SKM-1 treated with dmso at 0.1 percent for 144 hours (cell line): ENCODE measurements around the gene COL17A1.

Experiments
- DNase-seq: peaks from one replicate; lab custom pipeline; 2025; ENCODE audit not compliant: unreplicated experiment; lab: John Stamatoyannopoulos, UW

COL17A1 gene

DNA sequence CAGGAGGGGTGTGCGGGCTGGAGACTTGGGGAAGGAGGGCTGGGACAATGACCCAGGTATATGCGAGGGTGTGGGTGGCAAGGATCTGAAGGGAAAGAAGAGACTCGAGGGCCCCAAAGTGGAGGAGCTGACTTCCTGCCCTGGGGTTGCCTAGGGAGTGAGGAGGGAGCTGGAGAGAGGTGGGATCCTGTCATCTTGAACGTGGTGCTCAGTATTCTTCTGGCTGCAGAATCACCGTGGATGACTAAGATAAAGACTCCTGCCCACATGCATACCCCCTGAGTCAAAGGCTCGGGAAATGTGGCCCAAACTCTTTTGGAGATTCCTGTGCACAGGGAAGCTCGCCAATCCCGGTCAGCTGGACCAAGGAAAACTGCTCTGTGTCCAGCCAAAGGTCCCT is 31.2 kb downstream of the COL17A1 start:
- no peak for DNase-seq

DNA sequence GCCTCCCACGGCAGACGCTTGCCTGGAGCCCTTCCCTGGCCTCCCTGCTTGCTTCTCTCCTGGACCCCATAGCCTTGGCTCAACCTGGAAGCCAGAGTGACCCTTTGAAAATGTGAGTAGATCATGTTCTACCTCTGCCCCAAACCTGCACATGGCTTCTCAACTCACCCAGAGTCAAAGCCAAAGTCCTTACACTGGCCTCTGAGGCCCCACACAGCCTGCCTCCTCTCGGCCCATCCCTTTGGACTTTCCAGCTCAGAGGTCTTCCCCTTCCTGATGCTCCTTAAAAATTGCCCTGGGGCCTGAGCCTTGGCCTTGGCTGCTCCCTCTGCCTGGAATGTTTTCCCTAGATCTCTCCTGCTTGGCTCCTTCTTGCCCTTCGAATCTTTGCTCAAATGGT is 32.5 kb downstream of the COL17A1 start:
- DNase-seq = no peak

DNA sequence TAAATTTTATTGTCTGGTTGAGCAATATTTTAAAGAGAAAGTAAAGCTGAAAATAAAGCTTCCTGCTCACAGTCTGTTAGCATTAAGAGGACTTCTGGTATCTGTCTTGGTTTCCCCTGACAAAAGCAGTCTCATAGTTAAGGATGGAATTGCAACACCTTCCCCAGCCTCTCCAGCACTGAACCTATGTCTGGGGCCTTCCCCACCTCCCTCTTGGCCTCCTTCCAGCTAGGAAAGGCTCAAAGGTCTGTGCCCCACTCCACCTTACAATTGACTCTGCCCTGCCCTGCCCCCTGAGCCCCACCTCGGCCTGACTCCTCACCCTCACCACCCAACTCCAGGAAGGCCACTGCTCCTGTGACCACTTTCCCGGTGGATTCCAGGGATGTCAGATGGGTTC is 33.2 kb downstream of the COL17A1 start:
- peak; percentile 19 for DNase-seq

DNA sequence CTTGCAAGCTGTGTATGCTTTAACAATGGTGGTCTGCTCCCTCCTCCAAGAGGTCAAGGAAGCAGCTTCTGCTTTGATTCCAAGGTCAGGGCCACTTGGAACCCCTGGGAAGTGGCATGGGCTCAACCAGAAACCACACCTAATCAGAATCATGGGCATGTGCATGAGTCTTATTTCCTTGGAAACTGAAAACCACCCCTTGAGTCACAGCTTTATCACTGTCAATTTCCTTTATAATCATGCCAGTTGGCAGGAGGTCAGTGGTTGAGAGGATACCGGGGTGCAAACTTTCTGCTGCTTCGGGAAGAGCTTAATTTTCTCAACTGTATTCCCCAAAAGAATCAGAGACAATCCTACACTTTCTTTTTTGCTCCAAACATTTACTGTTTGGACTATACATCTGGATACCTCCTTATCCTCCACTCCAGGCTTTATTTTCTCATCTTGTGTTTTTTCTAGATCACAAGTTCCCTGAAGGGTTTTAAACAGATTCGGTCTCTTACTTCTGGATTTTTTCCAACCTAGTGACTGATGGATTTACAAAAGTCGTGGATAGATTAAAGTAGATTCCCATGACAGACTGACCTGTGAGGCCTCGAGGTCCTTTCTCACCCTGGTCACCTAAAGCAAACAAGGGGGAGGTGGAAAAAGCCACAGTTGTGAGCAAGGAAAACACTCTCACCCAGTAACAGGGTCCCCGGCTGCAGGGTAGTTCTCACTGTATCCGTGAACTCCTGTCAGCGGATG is 36.0 kb downstream of the COL17A1 start:
- DNase-seq = no peak

DNA sequence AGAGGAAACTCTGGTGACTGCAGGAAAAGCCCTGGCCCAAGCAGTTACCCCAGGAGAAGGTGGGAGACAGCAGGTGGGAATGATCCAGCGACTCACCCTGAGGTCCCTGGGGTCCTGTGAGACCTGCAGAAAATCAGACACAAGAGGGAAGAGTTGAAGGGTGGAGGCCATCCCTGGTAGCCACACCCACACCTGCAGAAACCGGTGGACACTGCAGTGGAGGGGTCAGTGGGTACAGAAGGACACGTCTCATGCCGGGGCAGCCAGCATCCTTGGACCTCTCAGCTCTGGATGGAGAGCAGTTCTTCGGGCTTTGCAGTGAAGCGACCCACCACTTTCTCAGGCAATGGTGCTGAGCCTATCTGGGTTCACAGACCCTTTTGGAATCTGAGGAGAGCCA is 39.0 kb downstream of the COL17A1 start:
- DNase-seq = no peak

DNA sequence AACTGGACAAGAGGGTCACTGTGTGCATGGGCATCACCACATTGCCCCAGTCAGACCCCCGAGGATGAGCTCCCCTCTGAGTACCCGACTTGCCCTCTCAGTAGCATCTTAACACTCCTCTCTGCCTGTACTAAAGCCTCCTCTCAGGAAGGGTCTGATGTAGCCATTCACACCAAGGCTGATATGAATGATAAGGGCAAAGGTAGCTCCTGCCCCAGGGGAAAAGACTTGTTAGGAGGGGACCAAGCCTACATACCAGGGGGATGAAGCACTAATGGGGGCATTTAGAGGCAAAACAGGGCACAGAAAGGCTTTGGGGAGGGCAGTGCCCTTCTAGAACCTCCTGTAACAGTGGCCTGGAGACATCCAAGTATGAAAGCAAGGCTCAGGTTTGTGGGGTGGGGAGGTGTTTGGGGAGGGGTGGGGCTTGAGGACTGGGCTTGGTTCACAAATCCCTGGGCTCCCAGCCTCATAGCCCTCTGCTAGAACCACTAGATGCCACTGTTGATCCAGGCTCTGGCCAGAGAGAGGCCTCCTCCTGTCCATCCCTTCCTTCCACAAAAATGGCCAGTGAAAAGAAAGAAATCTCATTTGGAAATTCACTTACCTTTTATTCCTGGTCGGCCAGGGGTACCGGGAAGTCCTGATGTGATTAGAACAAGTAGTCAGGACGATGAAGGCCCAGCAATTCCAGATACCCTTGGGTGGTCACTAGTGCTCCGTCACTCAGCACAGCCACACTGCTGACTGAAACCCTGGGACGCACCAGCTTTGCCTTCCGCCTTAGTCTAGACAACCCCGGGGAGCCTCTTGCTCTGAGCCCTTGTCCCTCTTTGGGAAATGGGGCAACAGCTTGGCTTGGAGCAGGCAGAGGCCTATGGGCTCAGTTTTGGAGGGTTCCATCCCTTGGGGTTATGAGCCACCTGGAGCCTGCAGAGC is 40.3 kb downstream of the COL17A1 start:
- DNase-seq = no peak

DNA sequence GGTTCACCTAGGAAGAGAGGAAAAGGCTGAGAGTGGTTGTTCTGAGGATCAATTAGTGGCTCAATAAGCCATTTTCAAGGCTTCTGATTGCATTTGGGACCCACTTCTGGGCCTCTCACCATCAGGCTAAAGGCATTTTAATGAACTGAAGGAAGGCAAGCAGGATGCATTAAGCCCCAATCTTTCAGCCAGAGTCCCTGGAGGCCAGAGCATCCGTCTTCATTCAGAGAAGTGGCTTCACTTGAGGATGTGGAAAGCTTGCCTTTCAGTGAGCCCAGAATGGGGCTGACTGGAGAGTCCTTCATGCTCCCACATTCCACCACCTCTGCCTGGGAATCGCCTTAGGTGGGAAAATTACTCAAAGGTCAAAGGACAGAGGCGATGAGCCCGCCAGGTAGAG is 41.8 kb downstream of the COL17A1 start:
- DNase-seq = no peak

DNA sequence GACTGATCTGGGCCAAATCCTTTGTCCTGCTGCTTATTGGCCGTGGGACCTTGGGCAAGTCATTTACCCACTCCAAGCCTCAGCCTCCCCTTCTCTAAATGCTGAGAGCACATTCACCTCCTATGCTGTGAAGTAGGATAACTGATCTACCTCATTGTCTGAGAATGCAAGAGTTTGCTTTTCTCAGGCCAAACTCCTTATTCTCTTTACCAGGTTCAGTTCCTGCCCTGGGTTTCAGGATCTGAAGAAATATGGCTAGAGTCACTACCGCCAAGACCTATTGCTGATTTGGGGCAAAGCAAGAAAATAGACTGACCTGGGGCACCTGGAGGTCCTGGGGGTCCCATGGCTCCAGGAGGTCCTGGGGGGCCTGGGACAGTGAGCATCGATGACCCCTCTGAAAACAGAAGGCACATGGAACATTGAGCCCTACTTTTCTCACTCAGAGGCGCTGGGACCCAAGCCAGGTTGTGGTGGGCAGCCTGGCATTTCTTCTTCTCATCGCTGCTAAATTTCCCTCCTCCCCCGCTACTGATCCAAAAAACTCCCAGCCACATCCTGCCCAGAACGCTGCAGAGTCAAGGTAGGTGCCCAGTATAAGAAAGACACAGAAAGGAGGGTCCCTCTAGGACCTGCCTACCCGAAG is 42.4 kb downstream of the COL17A1 start:
- no peak for DNase-seq

DNA sequence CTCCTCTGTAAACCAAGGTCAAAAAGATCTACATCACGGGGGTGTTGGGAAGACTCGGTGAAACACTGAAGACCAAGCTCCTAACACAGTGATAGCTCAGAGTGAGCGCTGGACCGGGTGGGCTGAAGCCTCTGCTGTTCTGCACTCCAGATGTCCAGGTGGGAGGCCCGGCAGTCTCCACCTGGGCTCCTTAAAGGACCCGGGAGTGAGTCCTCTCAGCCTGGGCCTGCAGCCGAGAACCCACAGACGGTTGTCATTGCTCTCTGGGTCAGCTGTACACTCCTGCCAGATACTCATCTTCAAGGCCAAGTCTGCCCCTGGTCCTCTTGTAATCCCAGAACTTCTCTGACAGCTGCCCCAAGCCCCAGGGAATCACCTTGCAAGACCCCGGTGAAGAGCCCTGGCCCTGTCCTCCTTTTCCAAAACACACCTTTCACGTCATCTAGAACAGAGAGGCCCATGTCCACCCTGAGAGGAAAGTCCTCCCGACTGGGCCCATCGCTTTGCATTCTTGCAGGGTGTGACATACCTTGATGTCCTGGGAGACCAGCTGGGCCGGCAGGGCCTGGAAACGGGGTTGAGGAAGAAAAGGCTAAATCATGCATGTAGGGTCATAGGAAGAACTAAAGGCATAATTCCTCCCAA is 43.7 kb downstream of the COL17A1 start:
- no peak for DNase-seq

DNA sequence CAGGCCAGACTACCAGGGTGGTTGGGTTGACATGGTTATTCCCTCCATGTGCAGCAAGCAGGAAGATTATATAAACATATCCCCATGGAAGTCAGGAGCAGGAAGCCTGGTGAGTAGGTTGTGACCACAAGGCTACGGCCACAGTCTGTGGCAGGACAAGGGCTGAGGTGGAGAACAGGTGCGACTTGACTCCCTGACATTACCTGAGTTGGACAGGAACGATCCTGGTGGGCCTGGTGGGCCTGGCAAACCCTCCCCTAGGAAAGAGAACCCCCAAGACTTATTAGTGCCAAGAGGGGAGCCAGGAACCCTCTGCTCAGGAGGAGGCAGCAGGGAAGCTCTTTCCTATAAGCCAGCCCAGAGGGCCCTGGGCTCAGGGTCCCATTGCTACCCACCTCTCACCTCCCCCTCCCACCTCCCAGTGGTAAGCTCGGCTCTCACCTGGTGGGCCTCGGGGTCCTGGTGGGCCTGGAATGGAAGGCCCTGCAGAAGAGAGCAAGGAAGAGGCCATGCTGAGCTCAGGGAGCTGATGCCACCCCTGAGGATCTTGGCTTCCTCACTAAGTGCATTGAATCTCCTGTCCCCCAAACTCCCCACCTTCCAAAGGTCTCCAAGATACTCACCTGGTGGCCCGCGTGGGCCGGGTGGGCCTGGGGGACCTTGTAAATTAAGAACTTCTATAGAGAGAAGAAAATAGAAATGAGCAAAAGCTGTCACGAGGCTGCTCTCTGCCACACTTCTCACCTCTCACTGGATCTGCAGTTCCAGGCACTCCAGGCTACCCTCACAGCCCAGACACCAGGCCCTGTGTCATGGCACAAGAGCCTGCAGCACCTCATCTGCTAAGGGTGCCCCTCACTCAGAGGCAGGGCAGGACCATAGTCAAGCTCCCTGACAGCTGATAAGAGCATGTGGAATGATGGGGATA is 44.6 kb downstream of the COL17A1 start:
- DNase-seq = peak; percentile 83

DNA sequence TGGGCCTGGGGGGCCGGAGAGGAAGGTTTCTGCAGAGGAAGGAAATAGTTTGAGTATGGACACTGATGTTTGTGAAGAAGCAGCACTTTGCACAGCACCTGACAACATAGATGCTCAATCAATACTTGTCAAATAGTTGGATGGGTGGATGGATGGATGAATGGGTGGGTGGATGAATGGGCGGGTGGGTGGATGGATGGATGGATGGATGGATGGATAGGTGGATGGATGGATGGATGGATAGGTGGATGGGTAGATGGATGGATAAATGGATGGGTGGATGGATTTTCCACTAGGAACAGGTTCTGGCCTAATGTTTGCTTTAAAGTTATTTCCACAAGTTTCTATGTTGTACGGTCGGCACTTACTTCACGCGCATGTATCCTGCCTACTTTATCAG is 45.3 kb downstream of the COL17A1 start:
- DNase-seq = no peak

DNA sequence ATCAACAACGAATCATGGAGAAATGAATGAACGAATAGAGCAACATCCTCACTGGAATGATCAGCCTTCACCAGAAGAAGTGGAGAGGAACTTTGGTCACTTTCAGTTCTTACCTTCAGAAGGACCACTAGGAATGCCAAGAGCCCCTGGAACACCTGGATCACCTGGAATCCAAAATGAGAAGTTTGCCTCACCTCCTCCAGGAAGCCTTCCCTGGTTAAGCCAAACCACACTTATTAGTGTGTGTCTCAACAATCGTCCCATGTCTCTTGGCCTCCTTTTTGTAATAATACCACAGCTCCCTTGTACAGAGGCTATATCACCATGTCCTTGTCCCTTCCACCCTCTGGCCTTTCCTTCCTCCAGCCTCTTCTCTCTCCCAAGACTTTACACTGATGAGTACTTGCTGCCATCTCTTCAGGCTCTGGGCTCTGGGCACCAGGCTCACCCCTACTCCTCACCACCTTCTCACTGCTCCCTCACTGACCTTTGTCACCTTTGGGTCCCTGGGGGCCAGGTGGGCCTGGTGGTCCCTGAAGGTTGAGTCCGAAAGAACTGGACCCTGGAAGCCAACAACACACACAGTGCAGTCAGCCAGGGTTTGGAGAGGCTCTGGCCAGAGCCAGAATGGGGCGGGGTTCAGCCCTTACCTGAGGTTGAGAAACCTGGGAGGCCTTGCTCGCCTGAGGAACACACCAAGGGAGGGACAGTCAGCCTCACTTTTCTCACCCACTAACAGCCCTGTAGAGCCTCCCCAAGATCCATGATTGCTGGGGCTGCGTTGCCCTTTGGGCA is 46.5 kb downstream of the COL17A1 start:
- no peak for DNase-seq

DNA sequence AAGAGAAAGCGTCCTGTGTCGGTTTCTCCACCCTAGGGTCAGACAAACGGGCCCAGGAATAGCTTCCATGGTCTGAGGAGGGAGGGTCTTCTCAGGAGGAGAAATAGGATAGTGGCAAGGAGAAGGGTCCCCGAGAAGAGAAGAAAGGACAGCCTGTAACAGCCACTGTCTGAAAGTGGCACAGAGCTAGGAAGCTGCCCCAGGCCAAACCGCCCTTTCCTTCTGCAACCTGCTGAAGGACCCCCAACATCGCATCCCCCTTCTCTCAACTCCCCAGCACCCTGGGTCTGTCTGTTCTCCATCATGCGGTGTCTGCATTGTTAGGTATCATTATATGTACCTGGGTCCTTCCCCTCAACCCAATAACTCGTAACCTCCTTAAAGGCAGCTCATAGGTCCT is 47.1 kb downstream of the COL17A1 start:
- no peak for DNase-seq

DNA sequence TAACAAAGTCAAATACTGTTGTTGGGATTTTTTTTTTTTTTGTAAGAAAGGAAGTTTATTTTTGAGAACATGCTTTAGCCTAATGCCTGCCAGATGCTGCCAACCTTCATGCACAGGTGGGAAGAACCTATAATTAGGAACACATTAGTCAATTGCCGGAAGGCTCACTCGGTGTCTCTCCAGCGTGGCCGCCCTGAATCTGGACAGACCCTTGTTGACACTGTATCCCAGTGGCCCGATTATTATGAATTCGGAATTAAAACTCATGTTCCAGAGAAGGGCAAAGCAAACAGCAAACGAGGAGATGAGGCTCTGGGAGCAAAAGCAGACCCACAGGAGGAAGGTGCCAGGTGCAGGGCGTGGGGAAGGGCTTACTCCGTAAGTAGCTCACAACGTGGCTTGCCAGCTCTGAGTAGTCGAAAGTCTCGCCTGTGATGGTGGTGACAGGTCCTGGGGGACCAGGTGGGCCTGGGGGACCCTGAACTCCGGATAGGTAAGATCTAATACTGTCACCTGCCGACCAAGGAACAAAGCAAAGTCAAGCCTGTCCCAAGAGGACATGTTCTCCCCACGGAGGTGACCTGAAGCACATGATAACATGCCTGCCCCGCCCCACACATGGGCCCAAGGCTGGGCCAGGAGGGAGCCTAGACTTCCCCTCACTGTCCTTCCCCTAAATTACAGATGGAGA is 48.3 kb downstream of the COL17A1 start:
- DNase-seq = no peak

DNA sequence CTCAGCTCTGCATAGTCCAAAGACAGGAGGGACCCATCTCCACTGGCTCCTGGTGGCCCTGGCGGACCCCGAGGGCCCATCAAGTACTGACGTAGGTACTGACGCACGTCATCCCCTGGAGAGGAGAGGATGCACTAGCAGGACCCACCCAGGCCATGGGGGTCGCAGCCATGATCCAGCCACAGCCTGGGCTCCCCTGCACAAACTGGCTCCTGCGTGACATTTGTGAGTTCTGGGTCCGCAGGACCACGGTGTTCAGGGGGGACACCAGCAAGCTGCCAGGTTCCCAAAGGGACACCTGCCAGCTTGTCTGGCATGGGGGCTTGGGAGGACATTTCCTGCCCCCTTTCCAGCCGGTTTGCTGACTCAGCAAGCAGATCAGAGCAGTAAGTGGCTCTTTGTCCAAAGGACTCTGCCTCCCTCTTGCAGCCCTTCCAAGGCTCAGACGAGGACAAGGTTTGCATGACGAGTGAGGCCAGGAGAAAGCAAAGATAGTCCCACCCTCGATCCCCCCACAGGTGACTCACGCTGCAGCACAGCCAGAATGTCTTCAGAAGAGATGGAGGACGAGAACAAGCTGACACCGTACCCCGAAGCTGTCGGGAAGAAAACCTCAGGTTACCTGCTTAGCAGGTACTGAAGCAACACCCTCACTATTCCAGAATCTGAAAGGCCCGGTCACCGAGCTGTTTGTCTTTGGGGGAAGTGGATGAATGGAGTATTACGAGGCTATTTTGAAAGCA is 49.0 kb downstream of the COL17A1 start:
- DNase-seq = no peak

DNA sequence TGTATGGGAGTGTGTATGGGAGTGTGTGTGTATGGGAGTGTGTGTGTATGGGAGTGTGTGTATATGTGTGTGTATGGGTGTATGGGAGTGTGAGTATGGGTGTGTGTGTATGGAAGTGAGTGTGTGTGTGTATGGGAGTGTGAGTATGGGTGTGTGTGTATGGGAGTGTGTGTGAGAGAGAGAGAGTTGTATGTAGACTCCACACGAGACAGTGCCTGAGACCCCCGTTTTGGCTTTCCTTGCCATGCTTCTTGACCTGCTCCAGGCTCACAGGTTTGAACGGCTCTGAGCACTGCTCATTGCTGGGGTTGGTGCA is 49.7 kb downstream of the COL17A1 start:
- DNase-seq = no peak

DNA sequence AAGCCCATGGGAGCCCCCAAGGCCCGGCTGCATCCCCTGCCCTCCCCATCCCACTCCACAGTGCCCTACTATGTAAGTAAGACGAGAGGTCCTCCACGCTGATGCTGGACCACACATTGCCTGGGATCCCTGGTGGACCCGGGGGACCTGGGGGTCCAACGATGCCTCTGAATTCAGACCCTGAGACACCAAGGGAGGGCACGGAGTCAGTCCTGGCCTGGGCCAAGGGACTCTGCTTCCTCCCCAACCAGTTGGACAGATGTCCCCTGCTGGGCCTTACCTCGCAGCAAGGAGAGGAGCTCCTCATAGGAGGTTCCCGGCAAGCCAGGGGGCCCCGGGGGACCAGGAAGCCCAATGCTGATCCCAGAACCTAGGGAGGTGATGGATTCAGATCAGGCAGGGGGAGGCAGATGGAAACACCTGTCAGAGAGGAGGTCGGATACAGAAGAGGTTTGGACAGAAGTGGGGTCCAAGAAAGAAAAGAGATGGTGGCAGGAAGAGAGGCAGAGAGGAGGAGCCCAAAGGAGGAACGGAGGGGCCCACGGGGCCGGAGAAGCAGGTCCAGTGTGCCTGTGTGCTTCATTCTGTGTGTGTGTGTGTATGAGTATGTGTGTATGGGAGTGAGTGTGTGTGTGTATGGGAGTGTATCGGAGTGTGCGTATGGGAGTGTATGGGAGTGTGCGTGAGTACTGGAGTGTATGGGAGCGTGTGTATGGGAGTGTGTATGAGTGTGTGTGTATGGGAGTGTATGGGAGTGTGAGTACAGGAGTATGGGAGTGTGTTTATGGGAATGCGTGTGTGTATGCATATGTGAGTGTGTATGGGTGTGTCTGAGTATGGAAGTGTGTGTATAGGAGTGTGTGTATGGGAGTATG is 50.2 kb downstream of the COL17A1 start:
- DNase-seq = no peak
